ENCODE measurements around the gene BTBD1.
"Not testable (repeated sequence)": the region's sequence is repeated elsewhere in the genome, so short reads cannot be mapped to it uniquely, and the experiment has no call there.

BTBD1 gene

DNA sequence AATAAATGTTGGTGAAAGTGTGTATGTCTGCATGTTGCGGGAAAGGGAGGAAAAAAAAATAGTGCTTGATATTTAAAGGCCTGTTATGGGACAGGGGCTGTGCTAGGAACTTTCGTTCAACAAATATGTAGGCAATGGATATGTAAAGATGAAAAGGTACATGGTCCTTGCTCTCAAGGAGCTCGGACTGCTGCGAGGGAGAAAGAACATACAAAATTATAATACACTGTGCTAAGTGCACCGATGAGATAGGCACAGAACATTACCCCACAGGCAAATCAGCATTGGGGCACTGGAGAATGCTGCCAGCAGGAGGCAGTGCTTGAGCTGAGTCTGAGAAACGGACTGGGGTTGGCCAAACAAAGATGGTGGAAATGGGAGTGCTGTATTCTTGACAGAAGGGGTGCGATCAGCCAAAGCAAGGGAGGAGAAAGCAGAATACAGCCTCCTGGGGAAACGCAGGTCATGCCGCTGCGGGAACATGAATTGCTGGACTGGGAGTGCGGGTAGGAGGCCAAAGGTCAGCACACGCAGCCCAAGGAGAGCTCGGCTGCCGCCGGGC lies 56.3 kb downstream of the BTBD1 start:
- ATAC-seq (ENCODE audit: insufficient read depth, low read depth) = peak; percentile 71
- TF ChIP-seq, protein P1, sequence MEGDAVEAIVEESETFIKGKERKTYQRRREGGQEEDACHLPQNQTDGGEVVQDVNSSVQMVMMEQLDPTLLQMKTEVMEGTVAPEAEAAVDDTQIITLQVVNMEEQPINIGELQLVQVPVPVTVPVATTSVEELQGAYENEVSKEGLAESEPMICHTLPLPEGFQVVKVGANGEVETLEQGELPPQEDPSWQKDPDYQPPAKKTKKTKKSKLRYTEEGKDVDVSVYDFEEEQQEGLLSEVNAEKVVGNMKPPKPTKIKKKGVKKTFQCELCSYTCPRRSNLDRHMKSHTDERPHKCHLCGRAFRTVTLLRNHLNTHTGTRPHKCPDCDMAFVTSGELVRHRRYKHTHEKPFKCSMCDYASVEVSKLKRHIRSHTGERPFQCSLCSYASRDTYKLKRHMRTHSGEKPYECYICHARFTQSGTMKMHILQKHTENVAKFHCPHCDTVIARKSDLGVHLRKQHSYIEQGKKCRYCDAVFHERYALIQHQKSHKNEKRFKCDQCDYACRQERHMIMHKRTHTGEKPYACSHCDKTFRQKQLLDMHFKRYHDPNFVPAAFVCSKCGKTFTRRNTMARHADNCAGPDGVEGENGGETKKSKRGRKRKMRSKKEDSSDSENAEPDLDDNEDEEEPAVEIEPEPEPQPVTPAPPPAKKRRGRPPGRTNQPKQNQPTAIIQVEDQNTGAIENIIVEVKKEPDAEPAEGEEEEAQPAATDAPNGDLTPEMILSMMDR (IDR thresholded peaks at IDR 0.05; ENCODE audit: borderline replicate concordance, extremely low read depth, low read length, poor library complexity, severe bottlenecking) = peak; percentile 88
- TF ChIP-seq EZH2 (IDR thresholded peaks at IDR 0.05; ENCODE audit: borderline replicate concordance, low read depth, low read length, severe bottlenecking) = no peak

DNA sequence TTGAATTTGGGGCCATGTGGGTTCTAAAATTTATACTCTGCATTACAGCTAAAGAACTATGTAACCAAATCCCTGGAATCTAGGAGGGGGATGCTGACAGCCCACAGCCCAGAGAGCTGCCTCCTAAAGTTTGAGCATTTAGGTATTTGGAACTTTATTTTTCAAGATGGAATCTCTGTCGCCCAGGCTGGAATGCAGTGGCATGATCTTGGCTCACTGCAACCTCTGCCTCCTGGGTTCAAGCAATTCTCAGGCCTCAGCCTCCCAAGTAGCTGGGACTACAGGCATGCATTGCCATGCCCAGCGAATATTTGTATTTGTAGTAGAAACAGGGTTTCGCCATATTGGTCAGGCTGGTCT lies 66.4 kb downstream of the BTBD1 start:
- H2AFZ ChIP-seq (ENCODE audit: low read depth, low read length); H3K36me3 ChIP-seq (ENCODE audit: insufficient read depth, low read length); H4K20me1 ChIP-seq (ENCODE audit: insufficient read depth, low read length); H3K9ac ChIP-seq (ENCODE audit: low read depth, low read length); DNase-seq; H3K27me3 ChIP-seq (ENCODE audit: insufficient read depth, low read length, poor library complexity); H3K9me3 ChIP-seq (ENCODE audit: insufficient read depth, low read length, severe bottlenecking); H3K4me1 ChIP-seq (ENCODE audit: insufficient read depth, low read length); ATAC-seq (ENCODE audit: insufficient read depth, low read depth); H3K4me3 ChIP-seq (ENCODE audit: low read depth in 1 of 2, low read length in 2 of 2); H3K79me2 ChIP-seq (ENCODE audit: insufficient read depth, low read length); H3K4me2 ChIP-seq (ENCODE audit: insufficient read depth, low read length); H3K27ac ChIP-seq (ENCODE audit: low read length): not testable (repeated sequence)

More for the DNA sequence above, 56.3 kb downstream of the BTBD1 start:
- H3K4me2 ChIP-seq (ENCODE audit: insufficient read depth, low read length) = peak overlapping the region; percentile 66
- H3K36me3 ChIP-seq (ENCODE audit: insufficient read depth, low read length) = peaks cover 37% of the 10 kb centered on the region
- H3K4me1 ChIP-seq (ENCODE audit: insufficient read depth, low read length) = peaks cover 40% of the 10 kb centered on the region
- peak overlapping the region; percentile 59 to 91; a peak in 3 of 4 replicates for H3K4me3 ChIP-seq (ENCODE audit: low read depth in 1 of 2, low read length in 2 of 2)
- no peaks in the 10 kb centered on the region for H4K20me1 ChIP-seq (ENCODE audit: insufficient read depth, low read length)
- peak; percentile 80 for DNase-seq
- peak overlapping the region; percentile 92 for H2AFZ ChIP-seq (ENCODE audit: low read depth, low read length)
- H3K79me2 ChIP-seq (ENCODE audit: insufficient read depth, low read length) = peaks cover 35% of the 10 kb centered on the region
- H3K9ac ChIP-seq (ENCODE audit: low read depth, low read length) = peak overlapping the region; percentile 79
- H3K27ac ChIP-seq (ENCODE audit: low read length) = peak overlapping the region; percentile 77
- H3K27me3 ChIP-seq (ENCODE audit: insufficient read depth, low read length, poor library complexity) = no peaks in the 10 kb centered on the region
- no peaks in the 10 kb centered on the region for H3K9me3 ChIP-seq (ENCODE audit: insufficient read depth, low read length, severe bottlenecking)

DNA sequence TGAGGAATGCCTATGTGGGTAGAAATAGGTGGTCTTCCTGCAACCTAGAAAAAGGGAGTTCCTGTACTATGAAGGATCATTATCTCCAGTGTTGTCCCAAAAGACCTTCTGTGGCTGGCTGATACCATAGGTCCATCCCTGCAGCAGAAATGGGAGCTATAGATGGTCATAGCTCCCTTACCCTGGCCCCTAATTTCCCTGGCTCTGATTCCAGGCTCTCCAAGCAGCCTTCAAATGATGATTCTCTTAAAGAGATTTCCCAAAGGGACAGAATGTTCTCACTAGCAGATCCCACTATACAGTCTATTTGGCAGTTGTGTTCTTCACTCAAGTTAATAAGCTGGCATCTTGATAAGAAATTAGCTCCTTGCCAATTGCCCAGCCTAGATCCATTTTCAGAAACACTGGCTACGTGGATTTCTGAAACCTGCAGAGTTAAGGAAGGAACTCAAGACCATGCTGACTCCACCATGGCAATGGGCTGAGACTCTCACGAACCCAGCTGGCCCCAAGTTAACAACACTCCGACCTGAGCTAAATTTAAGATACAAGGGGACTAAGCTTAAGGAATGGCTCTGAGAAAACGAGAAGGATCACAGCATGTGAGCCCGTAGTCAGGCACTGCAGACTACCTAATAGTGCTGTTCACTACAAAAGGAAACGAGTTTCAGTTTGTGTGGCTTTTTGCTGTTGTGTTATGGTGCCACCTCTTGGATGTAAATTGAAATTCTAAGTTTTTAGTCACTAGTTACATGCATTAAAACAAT lies 67.0 kb downstream of the BTBD1 start:
- no peaks in the 10 kb centered on the region for H4K20me1 ChIP-seq (ENCODE audit: insufficient read depth, low read length)
- H3K9ac ChIP-seq (ENCODE audit: low read depth, low read length) = no peak overlapping the region
- H3K27ac ChIP-seq (ENCODE audit: low read length) = no peak overlapping the region
- no peaks in the 10 kb centered on the region for H3K4me1 ChIP-seq (ENCODE audit: insufficient read depth, low read length)
- no peak overlapping the region for H3K4me2 ChIP-seq (ENCODE audit: insufficient read depth, low read length)
- H3K36me3 ChIP-seq (ENCODE audit: insufficient read depth, low read length) = 0 out of 2 replicates have a peak, but pooled peaks cover 2% of the 10 kb centered on the region
- TF ChIP-seq, protein P1 (IDR thresholded peaks at IDR 0.05; ENCODE audit: borderline replicate concordance, extremely low read depth, low read length, poor library complexity, severe bottlenecking) = peak; percentile 53
- TF ChIP-seq EZH2 (IDR thresholded peaks at IDR 0.05; ENCODE audit: borderline replicate concordance, low read depth, low read length, severe bottlenecking) = no peak
- peak; percentile 20 for DNase-seq
- ATAC-seq (ENCODE audit: insufficient read depth, low read depth) = peak; percentile 81
- H3K79me2 ChIP-seq (ENCODE audit: insufficient read depth, low read length) = no peaks in the 10 kb centered on the region
- no peak overlapping the region for H2AFZ ChIP-seq (ENCODE audit: low read depth, low read length)
- no peaks in the 10 kb centered on the region for H3K27me3 ChIP-seq (ENCODE audit: insufficient read depth, low read length, poor library complexity)
- H3K9me3 ChIP-seq (ENCODE audit: insufficient read depth, low read length, severe bottlenecking) = no peaks in the 10 kb centered on the region
- no peak overlapping the region for H3K4me3 ChIP-seq (ENCODE audit: low read depth in 1 of 2, low read length in 2 of 2)

DNA sequence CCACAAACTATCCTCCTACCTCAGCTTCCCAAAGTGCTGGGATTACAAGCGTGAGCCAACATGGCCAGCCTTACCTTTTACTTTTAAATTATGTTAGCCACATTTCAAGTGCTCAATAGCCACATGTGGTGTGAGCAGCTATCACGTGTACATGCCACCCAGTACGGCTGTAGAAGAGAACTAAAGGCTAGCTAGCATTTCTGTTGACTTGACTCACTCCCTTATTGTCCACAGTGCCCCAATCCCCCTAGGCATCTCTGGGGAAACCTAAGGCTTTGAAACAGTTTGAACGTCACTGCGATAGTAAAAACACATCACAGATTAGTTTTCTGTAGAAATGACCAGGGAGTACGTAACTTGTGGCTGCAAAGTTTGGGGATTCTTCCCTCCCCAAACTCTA lies 67.6 kb downstream of the BTBD1 start:
- no peaks in the 10 kb centered on the region for H3K79me2 ChIP-seq (ENCODE audit: insufficient read depth, low read length)

More for the DNA sequence above, 67.6 kb downstream of the BTBD1 start:
- no peak for ATAC-seq (ENCODE audit: insufficient read depth, low read depth)
- no peak overlapping the region for H3K9ac ChIP-seq (ENCODE audit: low read depth, low read length)
- no peak for TF ChIP-seq EZH2 (IDR thresholded peaks at IDR 0.05; ENCODE audit: borderline replicate concordance, low read depth, low read length, severe bottlenecking)
- TF ChIP-seq, protein P1 (IDR thresholded peaks at IDR 0.05; ENCODE audit: borderline replicate concordance, extremely low read depth, low read length, poor library complexity, severe bottlenecking) = no peak
- no peaks in the 10 kb centered on the region for H3K4me1 ChIP-seq (ENCODE audit: insufficient read depth, low read length)
- H4K20me1 ChIP-seq (ENCODE audit: insufficient read depth, low read length) = no peaks in the 10 kb centered on the region
- no peaks in the 10 kb centered on the region for H3K36me3 ChIP-seq (ENCODE audit: insufficient read depth, low read length)
- no peak overlapping the region for H3K4me2 ChIP-seq (ENCODE audit: insufficient read depth, low read length)
- H3K4me3 ChIP-seq (ENCODE audit: low read depth in 1 of 2, low read length in 2 of 2) = no peak overlapping the region
- DNase-seq = no peak
- no peaks in the 10 kb centered on the region for H3K27me3 ChIP-seq (ENCODE audit: insufficient read depth, low read length, poor library complexity)
- H3K27ac ChIP-seq (ENCODE audit: low read length) = no peak overlapping the region
- H3K9me3 ChIP-seq (ENCODE audit: insufficient read depth, low read length, severe bottlenecking) = no peaks in the 10 kb centered on the region
- no peak overlapping the region for H2AFZ ChIP-seq (ENCODE audit: low read depth, low read length)
